Activated T-cell treated with anti-CD3 and anti-CD28 coated beads, Interleukin-2, amount 50 U/mL, for 48 hours (primary cell): ENCODE data around the gene SLC4A1.

Source experiments
- DNase-seq, 2 experiments: peaks; one replicate each; pipeline ENCODE4 v3.0.0-alpha.2; 2020

SLC4A1 gene

DNA sequence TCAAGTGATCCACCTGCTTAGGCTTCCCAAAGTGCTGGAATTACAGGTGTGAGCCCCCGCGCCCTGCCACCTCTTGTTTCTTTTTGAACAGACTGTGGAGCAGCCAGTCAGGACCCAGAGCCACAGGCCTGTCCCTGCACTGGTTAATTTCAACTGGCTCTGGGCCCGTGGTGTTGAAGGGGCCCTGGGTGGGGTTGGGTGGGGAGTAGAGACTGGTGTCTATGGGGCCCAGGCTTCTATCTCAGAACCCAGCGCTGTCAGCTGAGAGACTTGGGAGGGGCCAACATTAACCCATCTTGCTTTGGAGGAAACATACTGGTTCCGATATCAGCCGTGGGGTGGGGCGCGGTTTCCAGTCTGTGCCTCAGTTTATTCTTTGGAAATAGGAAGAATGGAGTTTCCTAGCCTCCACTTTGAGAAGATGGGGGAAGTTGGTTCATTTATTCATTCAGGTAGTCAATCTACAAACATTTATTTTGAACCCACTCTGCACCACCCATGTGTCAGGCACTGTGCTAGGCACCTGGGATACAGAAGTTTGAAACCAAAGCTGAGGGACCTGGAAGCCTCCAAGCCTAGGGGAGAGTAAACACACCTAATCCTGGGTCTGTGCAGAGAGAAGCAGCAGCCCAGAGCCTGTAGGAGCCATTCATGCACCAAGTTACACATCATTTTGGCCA is 15.5 kb upstream of the SLC4A1 start:
- DNase-seq = no peak

DNA sequence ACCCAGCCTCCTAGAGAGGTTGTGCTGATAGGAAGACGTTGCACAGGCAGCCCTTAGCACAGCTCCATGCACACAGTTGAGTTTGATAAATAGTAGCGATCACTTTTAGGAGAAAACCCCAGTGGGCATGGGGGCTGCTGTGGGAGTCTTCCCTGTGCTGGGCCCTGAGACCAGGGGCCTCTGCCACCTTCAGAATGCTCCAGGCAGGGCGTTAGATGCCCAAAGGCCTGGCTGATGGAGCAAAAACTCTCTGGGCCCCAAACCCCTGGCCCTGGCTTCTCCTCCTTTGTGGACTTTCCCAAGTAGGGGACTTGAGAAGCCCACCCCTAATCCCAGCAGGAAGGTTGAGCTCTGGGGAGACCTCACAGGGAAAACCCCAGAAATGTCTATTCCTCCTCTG is 14.3 kb upstream of the SLC4A1 start:
- DNase-seq = no peak

DNA sequence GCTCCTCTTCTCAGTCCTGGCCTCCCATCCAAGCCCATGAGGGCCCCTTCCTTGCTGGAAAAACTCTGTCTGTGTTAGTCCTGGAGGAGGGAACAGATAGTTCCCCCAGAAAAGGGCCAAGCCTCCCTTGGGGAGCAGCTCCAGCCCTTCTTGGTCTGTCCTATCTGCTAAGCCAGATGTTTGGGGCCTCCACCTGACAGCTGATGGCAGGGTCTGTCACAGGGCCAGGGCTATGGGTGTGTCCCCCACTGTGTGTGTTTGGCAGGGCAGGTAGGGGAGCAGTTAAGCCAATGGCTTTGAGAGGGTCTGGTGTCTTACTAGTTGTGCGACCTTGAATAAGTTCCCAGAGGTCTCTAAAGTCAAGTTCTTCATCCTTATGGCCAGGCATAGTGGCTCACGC is 13.6 kb upstream of the SLC4A1 start:
- DNase-seq = no peak

- DNase-seq = no peak
Measured at GRCh38 chr17:44280392-44280937, 12.5 kb upstream of the SLC4A1 start.

DNA sequence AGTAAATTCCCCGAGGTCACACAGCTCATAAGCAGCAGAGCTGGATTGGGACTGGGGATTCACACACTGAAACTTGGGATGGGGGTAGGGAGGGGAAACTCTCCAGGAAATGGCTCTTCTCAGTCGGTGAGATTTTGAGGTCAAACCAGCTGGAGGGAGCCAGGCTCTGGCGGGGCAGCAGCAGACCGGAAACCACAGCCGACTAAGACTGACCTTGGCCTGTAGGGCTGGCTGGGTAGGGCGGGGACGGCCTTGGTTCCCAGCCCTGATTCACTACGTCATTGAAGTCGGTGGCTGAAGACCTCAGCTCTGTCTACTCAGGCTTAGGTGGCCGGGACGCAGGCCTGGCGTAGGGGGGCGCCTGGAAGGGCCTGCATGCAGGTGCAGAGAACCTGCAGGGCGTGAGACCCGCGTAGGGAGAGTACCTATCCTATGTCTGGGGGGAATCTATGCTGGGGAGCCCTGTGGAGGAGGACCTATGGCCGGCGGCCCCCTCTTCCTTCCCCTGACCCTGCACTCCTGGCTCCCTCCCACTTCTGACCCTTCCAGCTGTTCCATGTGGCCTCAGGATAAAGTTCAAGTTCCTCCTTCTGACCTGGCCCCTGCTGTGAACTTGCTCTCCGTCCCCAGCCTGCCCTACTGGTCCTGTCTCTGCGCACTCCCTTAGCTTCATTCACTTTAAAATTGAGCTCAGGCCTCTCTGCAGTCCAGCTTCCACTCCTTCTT is 11.9 kb upstream of the SLC4A1 start:
- DNase-seq = peak in 1 of 2 experiments; percentile 37

DNA sequence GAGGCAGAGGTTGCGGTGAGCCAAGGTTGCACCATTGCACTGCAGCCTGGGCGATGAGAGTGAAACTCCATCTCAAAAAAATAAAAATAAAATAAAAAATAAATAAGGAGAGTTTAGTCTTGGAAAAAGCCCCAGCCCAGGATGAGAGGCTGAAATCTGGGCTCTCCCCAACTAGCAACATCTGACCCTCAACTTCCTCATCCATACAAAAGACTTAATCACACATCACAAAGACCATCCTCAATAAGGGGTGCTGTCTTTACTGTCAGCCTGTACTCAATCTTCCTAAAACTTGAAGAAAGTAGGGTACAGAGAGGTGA is 11.4 kb upstream of the SLC4A1 start:
- DNase-seq = no peak

DNA sequence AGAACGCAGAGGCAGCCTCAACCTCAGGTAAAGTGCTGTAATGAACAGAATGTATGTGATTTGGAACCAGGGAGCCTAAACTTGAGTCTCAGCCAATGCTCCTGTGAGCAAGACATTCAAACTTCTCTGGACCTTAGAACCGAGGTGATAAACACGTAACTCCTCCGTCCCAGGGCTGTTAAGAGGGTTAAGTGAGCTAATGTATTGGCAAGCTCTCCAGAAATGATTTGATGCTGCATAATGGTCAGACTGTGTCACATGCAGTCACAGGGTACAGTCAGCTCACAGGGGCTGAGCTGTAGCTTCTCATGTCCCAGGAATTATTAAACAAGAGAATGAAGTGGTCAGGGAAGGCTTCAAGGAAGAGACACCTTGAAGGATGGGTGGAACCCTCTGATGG is 10.0 kb upstream of the SLC4A1 start:
- DNase-seq = no peak

- DNase-seq = no peak
Measured at GRCh38 chr17:44273607-44274006, 5.7 kb upstream of the SLC4A1 start.

DNA sequence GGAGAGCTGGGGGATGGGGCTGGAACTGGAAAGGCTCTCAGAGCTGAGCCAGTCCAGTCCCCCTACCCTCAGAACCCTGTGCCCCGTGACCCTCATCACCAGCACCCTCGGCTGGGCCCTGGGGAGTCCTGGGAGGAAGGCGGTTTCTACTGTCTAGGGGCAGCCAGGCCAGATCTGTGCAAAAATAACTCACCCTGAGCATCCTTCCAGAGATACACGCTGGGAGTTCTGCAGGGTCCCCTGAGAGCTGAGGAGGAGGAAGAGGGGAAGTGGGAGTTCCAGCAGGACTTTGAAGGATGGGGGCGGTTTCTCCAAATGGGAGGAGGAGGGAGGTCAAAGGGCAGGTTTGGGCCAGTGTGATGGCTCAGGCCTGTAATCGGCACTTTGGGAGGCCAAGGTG is 5.0 kb upstream of the SLC4A1 start:
- no peak for DNase-seq

DNA sequence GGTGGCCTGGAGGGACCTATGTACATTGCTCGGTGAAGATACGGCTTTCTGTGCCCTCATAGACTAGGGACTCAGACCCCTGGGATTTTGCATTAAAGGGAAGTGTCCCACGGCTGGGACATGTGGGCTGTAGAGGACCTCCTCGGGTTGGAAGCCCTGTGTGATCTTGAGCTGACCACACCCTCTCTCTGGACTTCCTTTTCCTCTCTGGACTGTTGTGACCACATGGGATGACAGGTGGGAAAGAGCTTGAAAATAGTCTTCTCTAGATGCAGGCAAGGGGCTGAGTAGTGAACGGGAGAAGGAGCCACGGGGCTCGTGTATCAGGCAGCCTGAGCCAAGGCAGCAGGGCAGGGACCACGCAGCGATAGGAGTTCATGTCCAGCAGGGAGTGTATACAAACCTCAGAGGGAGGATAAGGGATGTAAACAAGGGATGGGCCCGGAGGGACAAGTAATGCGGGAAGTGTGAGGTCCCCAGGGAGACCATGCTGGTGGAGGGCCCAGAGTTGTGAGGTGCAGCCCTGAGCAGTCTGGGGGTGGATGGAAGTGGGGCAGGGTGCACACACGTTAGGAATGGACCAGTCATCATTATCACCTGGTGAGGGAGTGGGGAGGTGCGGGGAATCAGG is 4.5 kb upstream of the SLC4A1 start:
- no peak for DNase-seq

GRCh38 chr17:44269535-44270240 is 1.8 kb upstream of the SLC4A1 start:
- DNase-seq = no peak

GRCh38 chr17:44268709-44269534 is 987 bp upstream of the SLC4A1 start:
- no peak for DNase-seq

DNA sequence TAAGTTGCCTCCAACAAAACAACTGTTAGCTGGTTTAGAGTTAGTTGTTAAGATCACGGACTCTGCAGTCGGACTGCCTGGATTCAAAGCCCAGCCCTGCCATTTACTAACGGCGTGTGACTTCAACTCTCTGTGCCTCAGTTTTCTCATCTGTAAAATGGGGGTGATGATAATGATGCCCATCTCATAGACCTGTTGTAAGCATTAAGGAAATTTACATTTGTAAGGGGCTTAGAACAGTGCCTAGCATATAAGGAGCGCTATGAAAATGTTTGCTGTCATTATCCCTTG is 825 bp downstream of the SLC4A1 start:
- no peak for DNase-seq

DNA sequence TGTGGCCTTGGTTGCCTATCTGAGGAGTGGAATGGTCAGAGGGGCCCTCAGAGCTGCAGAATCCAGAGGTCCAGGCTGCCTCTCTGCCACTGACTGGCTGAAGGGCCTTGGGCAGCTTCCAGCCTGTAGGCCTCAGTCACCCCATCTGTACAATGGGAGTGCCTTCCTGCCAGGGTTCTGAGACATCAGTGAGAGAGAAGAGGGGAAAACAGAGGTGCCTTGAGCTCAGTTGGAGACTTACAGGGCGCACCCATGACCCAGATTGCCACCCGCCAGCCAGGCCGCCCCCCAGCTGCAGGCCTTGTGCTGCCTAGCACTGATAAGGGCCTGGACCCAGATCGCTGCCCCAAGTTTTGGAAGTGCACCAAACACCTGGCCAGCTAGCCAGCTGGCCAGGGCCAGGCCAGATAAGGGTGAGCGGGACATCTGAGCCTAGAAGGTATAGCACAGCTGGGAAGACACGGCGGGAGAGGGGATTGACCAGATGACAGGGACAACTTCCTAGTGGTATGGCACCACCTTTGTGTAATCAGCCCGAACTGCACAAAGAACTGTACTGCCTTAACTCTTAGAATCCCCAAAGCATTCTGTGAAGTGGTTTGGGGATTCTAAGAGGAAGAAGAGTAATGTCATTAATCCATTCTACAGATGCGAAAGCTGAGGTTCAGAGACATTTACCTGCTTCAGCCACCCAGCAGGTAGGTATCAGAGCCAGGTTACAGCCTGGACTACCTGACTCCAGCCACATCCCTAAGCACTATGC is 1.4 kb downstream of the SLC4A1 start:
- DNase-seq = no peak

DNA sequence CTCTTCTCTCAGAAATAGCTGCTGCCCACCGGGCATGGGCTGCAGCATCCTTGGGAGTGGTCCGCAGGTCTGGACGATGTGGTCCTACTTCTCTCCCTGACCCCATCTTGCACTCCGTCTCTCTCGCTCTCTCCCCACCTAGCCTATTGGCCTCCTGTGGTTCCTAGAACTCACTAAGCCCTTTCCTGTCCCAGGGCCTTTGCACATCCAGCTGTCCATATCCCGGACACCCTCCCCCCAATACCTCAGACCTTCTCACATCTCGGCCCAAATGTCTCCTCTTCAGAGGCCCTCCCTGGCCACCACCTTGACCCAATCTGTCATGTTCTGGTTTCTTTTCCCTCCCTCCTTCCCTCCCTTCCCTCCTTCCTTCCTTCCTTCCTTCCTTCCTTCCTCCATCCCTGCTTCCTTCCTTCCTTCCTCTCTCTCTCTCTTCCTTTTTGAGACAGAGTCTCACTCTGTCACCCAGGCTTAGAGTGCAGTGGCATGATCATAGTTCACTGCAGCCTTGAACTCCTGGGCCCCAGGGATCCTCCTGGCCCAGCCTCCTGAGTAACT is 4.5 kb downstream of the SLC4A1 start:
- no peak for DNase-seq

DNA sequence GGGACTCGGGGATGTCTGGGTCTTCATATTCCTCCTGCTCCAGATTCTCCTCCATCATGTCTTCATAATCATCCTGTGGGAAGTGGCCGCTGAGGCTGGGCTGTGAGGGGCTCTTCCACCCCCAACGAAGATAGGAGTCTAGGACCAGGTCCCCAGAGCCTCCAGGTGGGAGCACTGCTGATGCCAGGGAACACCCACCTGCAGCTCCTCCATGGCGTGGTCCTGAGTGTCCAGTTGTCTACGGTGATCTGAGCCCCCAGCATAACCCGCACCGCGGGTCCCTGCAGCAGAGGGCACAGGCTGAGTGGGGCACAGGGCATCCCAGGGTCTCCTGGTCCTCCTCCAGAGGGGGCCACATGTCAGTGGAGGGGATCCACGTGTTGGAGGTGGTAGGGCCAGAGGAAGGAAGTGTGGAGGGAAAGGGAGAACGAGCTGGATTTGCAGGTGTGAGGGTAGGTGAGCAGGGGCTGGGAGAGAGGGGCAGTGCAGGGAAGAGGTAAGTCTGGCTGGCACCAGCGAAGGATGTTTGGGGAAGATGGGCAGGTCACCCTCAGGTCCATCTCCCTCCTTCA is 5.2 kb downstream of the SLC4A1 start:
- no peak for DNase-seq

- no peak for DNase-seq
Measured at GRCh38 chr17:44260296-44260695, 7.6 kb downstream of the SLC4A1 start.

DNA sequence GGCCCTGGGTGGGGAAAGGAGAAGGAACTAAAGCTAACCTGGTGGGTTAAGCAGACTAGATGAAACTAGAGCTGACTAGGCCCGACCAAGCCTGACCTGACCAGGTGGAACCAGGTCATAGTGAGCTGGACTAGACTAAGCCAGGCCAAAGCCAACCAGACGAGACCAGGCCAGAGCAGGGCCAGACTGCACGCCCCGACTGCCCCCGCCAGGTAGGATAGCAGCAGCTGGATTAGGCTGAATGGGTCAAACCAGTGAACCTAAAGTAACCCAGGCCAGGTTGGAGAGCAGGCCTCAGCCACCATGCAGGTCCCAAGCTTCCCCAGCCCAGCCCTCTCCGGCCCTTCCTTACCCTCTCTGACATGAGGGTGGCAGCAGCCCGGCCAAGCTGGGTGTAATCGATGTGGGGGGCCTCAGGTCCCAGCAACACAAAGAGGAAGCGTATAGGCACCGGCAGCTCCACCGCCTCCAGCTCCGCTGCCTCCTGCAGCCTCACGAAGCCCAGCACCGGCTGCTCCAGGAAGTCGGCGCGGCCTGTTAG is 9.1 kb downstream of the SLC4A1 start:
- DNase-seq = no peak

GRCh38 chr17:44257815-44258760 is 9.8 kb downstream of the SLC4A1 start:
- DNase-seq = no peak

DNA sequence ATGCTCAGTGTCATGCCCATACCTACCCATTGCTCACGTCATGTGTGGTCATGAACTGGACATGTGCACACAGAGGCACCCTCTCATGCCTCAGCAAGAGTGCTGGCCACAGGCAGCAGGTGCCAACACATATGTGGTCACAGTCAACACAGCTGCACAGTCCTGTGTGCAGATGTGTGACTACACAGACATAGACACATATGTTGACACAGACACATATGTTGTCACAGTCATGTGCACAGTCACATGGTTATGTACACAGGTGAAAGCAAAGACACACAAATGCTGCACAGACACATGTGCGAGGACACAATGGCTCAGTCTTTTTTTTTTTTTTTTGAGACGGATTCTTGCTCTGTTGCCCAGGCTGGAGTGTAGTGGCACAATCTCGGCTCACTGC is 11.3 kb downstream of the SLC4A1 start:
- DNase-seq = no peak
